Thyroid gland (tissue), 4 donors: Measurements from ENCODE around the gene BAHCC1. TPM values are rescaled to one million over a fixed set of nuclear protein-coding genes. Genes with fewer than 3 reads are reported as not detected.

Experiments used
- DNase-seq, 2 donors: peaks; one replicate each; pipeline ENCODE4 v3.0.0-alpha.2; 2019
- H3K27ac ChIP-seq, 3 donors: fragments of 200-600 bp; sonication (generic); 1 replicate in 2 of 3; 2 replicates in 1 of 3; pipeline ENCODE4 v1.5.1; 2016 to 2019; ENCODE audit warnings: mild to moderate bottlenecking in 1 of 3, moderate library complexity in 1 of 3
- H3K27me3 ChIP-seq: fragments of 200-600 bp; sonication (generic); one replicate; pipeline ENCODE4 v1.5.1; 2019
- H3K36me3 ChIP-seq, 2 donors: fragments of 200-600 bp; sonication (generic); one replicate each; pipeline ENCODE4 v1.5.1; 2016 to 2019
- H3K4me1 ChIP-seq, 2 donors: fragments of 200-600 bp; sonication (generic); one replicate each; pipeline ENCODE4 v1.5.1; 2017 to 2019
- H3K4me3 ChIP-seq, 3 donors: fragments of 200-600 bp; sonication (generic); replicated peaks in 1 of 3; 1 replicate in 2 of 3; 2 replicates in 1 of 3; pipeline ENCODE4 v1.5.1; 2016; ENCODE audit warnings: mild to moderate bottlenecking in 1 of 3
- H3K9me3 ChIP-seq: fragments of 200-600 bp; sonication (generic); one replicate; pipeline ENCODE4 v1.5.1; 2017
- CTCF ChIP-seq, 6 experiments: fragments of 200-600 bp in 3 of 6; fragments of 450-650 bp in 3 of 6; sonication (generic) in 3 of 6; IDR thresholded peaks; one replicate each; pipeline ENCODE4 v1.5.1; 2016 to 2019; ENCODE audit warnings: antibody characterized with exemption in 6 of 6, mild to moderate bottlenecking in 2 of 6, inconsistent platforms in 1 of 6, moderate library complexity in 1 of 6
- POLR2A ChIP-seq, 2 donors: fragments of 450-650 bp; IDR thresholded peaks; one replicate each; pipeline ENCODE4 v1.6.1; 2017; ENCODE audit warnings: antibody characterized with exemption in 2 of 2, mild to moderate bottlenecking in 2 of 2, moderate library complexity in 1 of 2
- WGBS, 2 donors: methylation state at CpG; one replicate each; pipeline ENCODE4 v1.1.5; 2017; 5-methylcytosine and 5-hydroxymethylcytosine counted together
- intact Hi-C: fragments of 100-400 bp; cut with DNase I; formaldehyde crosslinking; loops from one replicate; pipeline ENCODE4 v1.15.1; 2023
- total RNA-seq, 4 donors: library from RNA; depleted of rRNA; stranded (reverse); fragments of >200 nt; gene quantifications; one replicate each; pipeline ENCODE4 v1.2.3, GENCODE V29; 2016

BAHCC1 gene
- total RNA-seq, 4 donors from 2014 or later, result 13.7 to 33.7 (median 23.9) TPM

- no peak overlapping the region for H3K27ac ChIP-seq
- TF ChIP-seq CTCF (IDR thresholded peaks at IDR 0.05), result no peak
- no peak for TF ChIP-seq POLR2A (IDR thresholded peaks at IDR 0.05)
- DNase-seq, result no peak
- no peaks in the 10 kb centered on the region for H3K4me1 ChIP-seq
- no peak overlapping the region for H3K4me3 ChIP-seq
- H3K9me3 ChIP-seq, result no peaks in the 10 kb centered on the region
- no peaks in the 10 kb centered on the region for H3K27me3 ChIP-seq
- peaks cover 17 to 26% of the 10 kb centered on the region in 2 donors for H3K36me3 ChIP-seq
- WGBS, 2 donors, result 95% methylated on average over 20 to 23 of the region's 33 CpGs
- intact Hi-C loops, result no loop called here
Measured at GRCh38 chr17:81462506-81463125, 67.4 kb downstream of the BAHCC1 start.

DNA sequence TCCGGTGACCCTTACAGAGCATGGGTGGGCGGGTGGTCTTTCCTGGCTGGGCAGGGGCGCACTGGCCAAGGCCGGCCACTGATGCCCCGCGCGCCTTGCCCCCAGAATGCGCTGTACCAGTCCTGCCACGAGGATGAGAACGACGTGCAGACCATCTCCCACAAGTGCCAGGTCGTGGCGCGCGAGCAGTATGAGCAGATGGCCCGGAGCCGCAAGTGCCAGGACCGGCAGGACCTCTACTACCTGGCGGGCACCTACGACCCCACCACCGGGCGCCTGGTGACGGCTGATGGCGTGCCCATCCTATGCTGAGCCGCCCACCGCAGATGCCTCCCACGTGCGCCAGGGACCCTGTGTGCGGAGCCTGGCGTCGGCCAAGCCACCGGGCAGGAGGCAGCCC lies 68.2 kb downstream of the BAHCC1 start:
- no peak for TF ChIP-seq CTCF (IDR thresholded peaks at IDR 0.05)
- no peak for TF ChIP-seq POLR2A (IDR thresholded peaks at IDR 0.05)
- Histone ChIP-seq H3K27me3 (no peaks in the 10 kb centered on the region), H3K4me3 (no peak overlapping the region), H3K27ac (no peak overlapping the region), H3K9me3 (no peaks in the 10 kb centered on the region), H3K36me3 (peaks cover 17 to 24% of the 10 kb centered on the region in 2 donors), H3K4me1 (no peaks in the 10 kb centered on the region)
- DNase-seq, result no peak
- WGBS, 2 donors, result 96 to 100% methylated on average over 3 to 29 of the region's 32 CpGs
- intact Hi-C loops, result no loop called here

- no peaks in the 10 kb centered on the region for H3K4me1 ChIP-seq
- intact Hi-C loops, result no loop called here
- peaks cover 15 to 17% of the 10 kb centered on the region in 2 donors for H3K36me3 ChIP-seq
- TF ChIP-seq POLR2A (IDR thresholded peaks at IDR 0.05) (no peak), CTCF (IDR thresholded peaks at IDR 0.05) (no peak)
- no peak overlapping the region for H3K27ac ChIP-seq
- no peaks in the 10 kb centered on the region for H3K27me3 ChIP-seq
- no peaks in the 10 kb centered on the region for H3K9me3 ChIP-seq
- WGBS, 2 donors, result 78 to 85% methylated on average over 7 to 9 of the region's 9 CpGs
- DNase-seq, result no peak
- no peak overlapping the region for H3K4me3 ChIP-seq
Measured at GRCh38 chr17:81464586-81464985, 69.3 kb downstream of the BAHCC1 start.

DNA sequence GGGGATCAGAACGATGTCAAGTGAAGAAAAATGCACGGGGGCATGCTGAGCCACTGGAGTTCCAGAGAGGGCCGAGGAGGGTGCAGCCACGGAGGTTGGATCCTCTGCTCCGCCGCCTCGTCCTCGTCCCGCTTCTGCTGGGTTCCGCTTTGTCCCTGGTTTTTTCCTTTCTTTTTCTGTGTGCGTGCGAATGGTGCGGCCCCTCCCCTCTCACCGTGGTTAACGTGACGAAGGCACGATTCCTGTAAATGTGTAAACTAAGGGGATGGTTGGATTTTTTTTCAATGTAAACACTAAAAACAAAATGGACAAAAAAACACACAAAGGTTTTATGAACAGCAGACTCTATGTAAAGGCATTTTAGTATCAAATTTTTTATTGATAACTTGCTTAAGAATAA lies 70.7 kb downstream of the BAHCC1 start:
- Histone ChIP-seq H3K9me3 (no peaks in the 10 kb centered on the region), H3K27me3 (no peaks in the 10 kb centered on the region), H3K27ac (no peak overlapping the region), H3K4me1 (no peaks in the 10 kb centered on the region), H3K4me3 (no peak overlapping the region), H3K36me3 (peaks cover 13 to 15% of the 10 kb centered on the region in 2 donors)
- intact Hi-C loops, result no loop called here
- TF ChIP-seq CTCF (IDR thresholded peaks at IDR 0.05) (no peak), POLR2A (IDR thresholded peaks at IDR 0.05) (no peak)
- 87 to 91% methylated on average over 17 of the region's 17 CpGs for WGBS, 2 donors
- no peak for DNase-seq

DNA sequence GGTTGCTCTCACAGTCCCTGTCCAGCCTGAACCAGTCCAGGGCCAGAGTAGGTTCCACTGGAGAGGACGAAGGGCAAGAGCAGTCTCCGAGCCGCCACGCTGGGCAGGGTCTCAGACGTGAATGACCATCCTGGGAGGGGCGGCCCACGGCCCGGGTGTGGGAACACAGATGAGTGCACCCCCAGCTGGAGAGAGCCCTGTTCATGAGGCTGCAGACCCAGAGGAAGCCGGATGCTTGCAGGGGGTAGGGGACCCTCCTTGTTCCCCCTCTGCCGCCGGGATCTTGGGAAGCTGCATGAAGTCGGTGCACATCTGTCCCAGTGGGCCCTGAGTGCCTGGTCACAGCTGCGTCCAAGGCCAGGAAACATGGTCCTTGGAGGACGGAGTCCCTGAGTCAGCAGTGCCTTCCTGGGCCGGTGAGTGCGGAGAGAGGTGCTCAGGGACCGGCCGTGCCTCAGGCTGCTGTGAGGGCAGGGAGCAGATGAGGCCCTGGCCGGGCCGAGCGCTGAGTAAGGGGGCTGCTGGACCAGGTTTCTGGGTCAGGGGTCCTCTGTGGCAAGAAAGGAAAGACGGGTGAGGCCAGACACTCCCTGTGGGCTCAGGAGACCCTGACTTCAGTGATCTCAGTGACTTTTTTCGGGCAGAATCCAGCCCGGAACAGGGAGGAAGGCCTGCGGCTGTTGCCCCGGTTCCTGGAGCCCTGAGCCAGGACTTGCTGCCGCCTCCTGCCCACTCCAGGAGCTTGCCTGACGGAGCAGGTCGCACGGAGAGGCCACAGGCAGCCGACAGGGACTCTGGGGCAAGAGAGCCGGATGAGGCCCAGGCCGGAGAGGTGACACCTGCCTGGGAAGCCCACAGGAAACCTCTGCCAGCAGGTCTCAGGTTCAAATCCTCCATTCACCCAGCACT lies 71.6 kb downstream of the BAHCC1 start:
- Histone ChIP-seq H3K27me3 (no peaks in the 10 kb centered on the region), H3K4me3 (no peak overlapping the region), H3K36me3 (peaks cover 8 to 10% of the 10 kb centered on the region in 2 donors), H3K9me3 (no peaks in the 10 kb centered on the region), H3K4me1 (no peaks in the 10 kb centered on the region), H3K27ac (no peak overlapping the region)
- DNase-seq, result no peak
- intact Hi-C loops, result no loop called here
- WGBS, 2 donors, result 83 to 91% methylated on average over 21 to 28 of the region's 33 CpGs
- TF ChIP-seq POLR2A (IDR thresholded peaks at IDR 0.05) (no peak), CTCF (IDR thresholded peaks at IDR 0.05) (no peak)
